GM12891 (cell line): ENCODE results near the gene C19orf67.

Source experiments
- PAX5 ChIP-seq: IDR thresholded peaks from 2 replicates; pipeline ENCODE4 v1.6.1; 2011; ENCODE audit warnings: low read length, moderate library complexity, mild to moderate bottlenecking; ENCODE audit not compliant: insufficient read depth, severe bottlenecking
- POLR2A ChIP-seq: IDR thresholded peaks from 2 replicates; pipeline ENCODE4 v1.6.1; 2011; ENCODE audit warnings: low read depth, low read length, control low read depth
- POLR2AphosphoS5 ChIP-seq: IDR thresholded peaks from 2 replicates; pipeline ENCODE4 v1.6.1; 2011; ENCODE audit warnings: low read depth, low read length, control low read depth
- POU2F2 ChIP-seq: IDR thresholded peaks from 2 replicates; pipeline ENCODE4 v1.6.1; 2011; ENCODE audit warnings: low read depth, mild to moderate bottlenecking, control low read depth, low read length, moderate library complexity
- SPI1 ChIP-seq: IDR thresholded peaks from 2 replicates; pipeline ENCODE4 v1.6.1; 2011; ENCODE audit warnings: low read depth, low read length, control low read depth
- TAF1 ChIP-seq: IDR thresholded peaks from 2 replicates; pipeline ENCODE4 v1.6.1; 2011; ENCODE audit warnings: low read depth, low read length, control low read depth

DNA sequence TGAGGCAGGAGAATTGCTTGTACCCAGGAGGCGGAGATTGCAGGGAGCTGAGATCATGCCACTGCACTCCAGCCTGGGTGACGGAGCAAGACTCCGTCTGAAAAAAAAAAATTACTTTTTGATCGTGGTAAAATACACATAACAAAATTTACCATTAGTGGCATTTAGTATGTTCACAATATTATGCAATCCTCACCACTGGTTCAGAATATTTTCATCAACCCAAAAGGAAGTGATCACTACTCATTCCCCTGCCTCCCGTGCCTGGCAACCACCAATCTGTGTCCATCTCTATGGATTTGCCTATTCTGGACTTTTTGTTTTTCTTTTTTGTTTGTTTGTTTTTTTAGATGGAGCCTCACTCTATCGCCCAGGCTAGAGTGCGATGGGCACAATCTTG is 22.5 kb downstream of the C19orf67 start:
- TF ChIP-seq POLR2A (no peak), PAX5 (no peak), POLR2AphosphoS5 (no peak), TAF1 (no peak), SPI1 (no peak), POU2F2 (no peak)
